GM15510 (cell line): ENCODE measurements around the gene KLF3.

Source experiments
- POLR2A ChIP-seq: IDR thresholded peaks from 3 replicates; pipeline ENCODE4 v1.6.1; 2011; ENCODE audit warnings: borderline replicate concordance; ENCODE audit not compliant: insufficient read length; ENCODE audit errors: extremely low read depth

KLF3 gene

DNA sequence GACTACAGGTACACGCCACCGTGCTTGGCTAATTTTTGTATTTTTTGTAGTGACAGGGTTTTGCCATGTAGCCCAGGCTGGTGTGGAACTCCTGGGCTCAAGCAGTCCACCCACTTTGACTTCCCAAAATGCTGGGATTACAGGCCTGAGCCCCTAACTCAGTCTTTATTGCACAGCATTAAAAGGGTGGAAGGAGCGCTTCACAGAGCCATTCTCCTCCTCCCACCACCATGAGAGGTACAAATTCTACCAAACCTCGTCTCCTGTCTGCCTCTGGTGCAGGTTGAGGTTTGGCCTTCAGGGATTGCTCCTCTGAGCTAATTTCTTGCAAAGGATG lies 66.5 kb downstream of the KLF3 start:
- TF ChIP-seq POLR2A = no peak

DNA sequence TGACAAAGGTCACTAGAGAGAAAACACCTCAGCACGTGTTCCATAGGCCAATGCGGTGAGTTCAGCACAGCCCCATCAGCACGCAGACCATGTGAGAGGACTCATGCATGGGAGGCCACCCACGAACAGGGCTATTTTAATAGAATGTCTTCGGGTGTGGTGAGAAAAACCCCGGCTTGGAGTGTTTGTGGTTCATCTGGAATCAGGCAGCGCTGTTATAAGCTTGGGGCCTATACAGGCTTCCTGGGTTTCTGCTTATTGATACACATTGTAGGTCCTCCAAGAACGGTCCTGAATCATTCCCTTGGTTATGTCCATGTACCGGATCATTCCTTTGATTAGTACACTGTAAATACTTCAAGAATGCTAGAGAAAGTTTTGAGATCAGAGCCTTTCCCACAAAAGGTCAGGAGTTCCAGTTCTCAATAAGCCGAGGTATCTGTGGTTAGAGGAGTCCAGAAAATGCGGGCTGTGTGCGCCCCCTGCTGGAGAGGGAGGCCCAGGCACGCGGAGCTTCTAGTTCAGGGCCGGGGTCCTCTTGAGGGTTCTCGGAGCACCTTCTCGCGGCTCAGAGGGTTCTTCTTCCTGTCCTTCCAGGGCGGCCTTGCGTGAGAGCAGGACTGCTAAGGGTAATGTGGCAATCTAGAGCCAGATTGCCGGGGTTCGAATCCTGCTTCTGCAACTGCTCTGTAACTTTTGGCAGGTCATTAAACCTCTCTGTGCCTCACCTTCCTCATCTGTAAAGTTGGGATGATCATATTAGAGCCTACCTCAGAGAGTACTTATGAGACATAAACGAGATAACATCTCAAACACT lies 67.0 kb downstream of the KLF3 start:
- TF ChIP-seq POLR2A = no peak

DNA sequence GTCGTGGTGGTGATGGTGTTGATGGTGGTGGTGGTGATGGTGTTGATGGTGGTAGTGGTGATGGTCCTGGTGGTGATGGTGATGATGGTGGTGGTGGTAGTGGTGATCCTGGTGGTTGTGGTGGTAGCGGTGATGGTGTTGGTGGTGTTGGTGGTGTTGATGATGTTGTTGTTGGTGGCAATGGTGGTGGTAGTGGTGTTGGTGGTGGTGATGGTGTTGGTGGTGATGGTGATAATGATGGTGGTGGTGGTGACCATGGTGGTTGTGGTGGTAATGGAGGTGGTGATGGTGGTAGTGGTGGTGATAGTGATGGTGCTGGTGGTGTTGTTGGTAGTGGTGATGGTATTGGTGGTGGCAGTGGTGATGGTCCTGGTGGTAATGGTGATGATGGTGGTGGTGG lies 69.7 kb downstream of the KLF3 start:
- no peak for TF ChIP-seq POLR2A

DNA sequence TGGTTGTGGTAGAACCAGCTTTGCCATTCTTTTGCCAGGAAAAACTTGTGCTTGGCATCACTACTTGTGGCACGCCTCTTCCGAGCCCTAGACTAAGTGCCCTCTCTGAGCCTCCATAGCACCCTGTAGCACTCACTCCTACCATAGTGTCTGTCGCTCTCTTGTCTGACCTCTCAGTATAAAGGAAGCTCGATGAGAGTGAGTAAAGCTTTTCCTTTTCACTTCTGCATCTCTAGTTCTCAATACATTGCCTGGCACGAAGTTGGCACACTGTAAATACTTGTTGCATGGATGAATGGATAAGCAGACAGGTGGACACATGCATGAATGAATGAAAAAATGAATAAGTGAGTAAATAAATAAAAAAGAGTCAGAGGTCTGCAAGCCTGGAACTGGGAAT lies 70.4 kb downstream of the KLF3 start:
- no peak for TF ChIP-seq POLR2A

DNA sequence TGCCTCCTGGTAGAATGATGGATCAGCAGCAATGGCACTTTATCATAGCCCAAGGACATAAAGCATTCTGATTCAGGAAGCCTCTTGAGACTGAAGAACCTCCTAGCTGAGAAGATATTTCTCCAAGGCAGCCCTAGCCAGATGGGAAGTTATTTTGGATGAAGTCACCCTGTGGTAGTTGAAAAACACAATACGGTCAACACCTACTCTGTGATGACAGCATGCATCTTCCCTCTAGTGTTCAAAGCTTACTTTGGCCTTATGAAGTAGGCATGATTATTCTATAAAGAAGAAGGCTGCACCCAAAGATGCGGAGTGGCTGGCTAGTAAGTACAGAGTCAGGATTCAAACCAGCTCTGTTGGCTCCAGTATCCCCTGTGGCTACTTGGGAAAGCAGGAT lies 70.9 kb downstream of the KLF3 start:
- TF ChIP-seq POLR2A = no peak

DNA sequence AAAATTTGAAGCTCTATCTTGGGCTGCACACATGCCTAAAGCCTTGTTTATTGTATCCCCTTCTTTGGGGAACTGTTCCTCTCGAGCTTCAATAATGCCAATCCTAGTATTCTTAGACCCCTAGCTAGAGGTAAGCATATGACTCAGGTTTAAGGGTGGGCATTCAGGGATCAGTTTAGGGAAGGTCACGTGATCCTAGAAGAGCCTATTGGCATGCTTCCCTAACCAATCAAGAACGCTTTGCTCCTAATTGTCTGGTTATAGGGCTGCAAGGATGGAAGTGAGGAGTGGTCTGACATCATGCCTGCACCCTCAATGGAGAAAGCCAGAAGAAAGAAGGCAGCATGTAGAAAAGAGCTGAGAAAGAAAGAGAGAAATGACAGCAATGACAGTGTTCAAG lies 71.9 kb downstream of the KLF3 start:
- no peak for TF ChIP-seq POLR2A

DNA sequence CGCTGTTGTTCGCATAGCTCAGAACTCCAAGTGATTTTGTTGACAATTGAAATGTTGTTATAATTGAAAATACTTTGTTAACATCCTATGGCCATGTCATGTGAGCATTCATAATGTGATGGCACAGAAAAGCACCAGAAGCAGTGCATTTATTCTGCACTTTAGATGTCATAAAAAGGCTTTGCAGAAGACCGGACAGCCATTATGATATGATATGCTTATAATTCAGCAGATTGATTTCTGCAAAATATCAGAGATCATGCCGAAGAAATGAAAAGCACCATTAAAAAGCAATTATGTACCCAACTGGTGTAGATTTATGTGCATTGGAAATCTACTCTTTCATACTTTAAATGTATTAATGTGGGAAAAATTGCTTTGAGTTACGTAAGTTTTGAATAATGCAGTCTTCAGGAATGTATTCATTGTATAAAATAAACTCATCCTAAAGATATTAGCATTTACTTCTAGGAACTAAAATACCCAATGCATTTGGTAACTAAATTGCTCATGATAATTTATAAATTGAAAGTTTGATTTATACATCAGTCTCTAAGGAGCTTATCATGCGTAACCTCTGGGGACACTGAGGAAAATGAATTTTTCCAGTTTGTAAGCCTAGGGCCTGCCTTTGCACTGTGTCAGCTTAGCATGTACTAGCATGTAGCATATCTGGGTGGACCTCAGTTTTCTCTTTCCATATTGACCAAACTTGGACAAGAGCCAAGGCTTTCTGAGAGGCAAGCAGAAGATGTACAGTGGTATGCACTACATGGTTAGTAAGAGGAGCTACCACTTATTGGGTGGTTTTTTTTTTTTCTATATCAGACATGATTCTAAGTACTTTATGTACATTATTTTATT lies 75.2 kb downstream of the KLF3 start:
- no peak for TF ChIP-seq POLR2A

DNA sequence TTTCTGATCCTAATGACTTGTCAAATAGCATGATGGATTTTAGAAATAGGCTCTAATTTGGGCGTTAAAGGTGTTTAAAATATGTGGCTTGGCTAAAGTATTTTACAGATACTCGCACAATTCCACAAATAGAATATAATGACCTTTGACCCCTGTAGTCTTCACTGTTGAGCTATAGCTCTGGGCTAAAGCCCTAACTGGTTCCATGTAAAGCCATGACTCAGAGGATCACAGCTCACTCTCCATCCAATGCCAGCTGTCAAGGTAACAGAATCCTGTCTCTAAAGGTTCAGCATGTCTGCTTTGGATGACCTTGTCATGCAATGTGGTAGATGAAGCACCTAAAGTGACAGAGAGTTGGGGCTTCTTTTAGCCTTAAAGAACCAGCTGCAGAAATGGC lies 76.3 kb downstream of the KLF3 start:
- no peak for TF ChIP-seq POLR2A

DNA sequence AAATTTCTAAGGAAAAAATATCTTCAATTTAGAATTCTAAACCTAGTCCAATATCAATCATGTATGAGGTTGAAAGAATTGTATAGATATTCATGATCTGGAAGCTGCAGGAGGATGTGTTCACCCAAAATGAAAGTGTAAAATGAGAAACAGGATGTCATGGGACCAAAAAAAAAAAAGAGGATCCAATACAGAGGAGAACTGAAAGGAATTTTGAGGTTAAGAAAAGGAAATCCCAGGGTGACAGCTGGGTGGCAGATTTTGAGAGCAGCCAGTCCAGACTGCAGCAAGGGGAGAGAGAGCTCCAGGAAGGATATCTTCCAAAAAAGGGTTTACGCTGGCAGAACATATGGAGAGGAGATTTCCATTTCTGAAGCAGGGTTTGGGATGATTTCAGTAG lies 79.9 kb downstream of the KLF3 start:
- TF ChIP-seq POLR2A = no peak

DNA sequence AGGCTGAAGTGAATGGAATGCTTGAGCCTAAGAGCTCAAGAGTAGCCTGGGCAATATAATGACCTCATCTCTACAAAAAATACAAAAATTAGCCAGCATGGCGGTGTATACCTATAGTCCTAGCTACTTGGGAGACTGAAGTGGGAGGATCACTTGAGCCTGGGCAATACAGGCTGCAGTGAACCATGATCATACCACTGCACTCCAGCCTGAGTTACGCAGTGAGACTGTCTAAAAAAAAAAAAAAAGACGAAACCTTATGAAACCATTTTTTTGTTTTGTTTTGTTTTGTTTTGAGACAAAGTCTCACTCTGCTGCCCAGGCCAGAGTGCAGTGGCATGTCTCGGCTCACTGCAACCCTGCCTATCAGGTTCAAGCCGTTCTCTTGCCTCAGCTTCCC lies 81.9 kb downstream of the KLF3 start:
- no peak for TF ChIP-seq POLR2A

DNA sequence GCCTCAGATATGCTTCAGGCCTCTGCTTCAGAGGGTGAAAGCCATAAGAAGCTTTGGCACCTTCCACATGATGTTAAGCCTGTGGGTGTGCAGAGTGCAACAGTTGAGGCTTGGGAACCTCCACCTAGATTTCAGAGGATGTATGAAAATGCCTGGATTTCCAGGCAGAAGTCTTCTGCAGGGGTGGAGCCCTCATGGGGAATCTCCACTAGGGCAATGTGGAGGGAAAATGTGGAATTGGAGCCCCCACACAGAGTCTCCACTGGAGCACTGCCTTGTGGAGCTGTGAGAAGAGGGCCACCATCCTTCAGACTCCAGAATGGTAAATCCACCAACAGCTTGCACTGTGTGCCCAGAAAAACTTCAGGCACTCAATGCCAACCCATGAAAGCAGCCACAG lies 83.6 kb downstream of the KLF3 start:
- no peak for TF ChIP-seq POLR2A

DNA sequence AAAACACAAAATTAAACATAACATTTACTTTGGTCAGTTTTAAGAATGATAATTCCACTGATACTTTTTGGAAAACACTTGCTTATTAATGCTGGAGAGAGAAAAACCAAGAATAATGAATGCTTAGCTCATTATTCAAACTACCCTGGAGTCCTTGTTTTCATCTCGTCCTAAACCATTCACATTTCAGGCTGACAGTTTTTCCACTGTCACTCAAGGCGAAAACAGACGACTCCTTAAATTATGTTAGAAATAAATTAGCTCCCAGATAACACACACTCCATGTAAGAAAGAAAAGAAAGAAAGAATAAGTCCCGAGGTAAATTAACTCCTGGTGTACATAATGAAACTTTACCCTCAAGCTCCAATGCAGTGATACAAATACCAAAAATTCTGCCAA lies 85.3 kb downstream of the KLF3 start:
- TF ChIP-seq POLR2A = no peak
